SK-N-SH (cell line): ENCODE data around the gene PSD2. TPM values are rescaled to one million over a fixed set of nuclear protein-coding genes. Genes with fewer than 3 reads are reported as not detected.

Experiments
- CTCF ChIA-PET: fragments of 300-600, 350-600 bp; formaldehyde crosslinking; extraction: SDS; loops from one replicate; lab custom pipeline; 2021; lab: Yijun Ruan, JAX
- POLR2A ChIA-PET: fragments of 350-600 bp; sonication (Branson Sonifier 250); formaldehyde crosslinking; extraction: SDS; loops from one replicate; lab custom pipeline; 2020; ENCODE audit warnings: antibody characterized with exemption, inconsistent platforms; lab: Yijun Ruan, JAX
- DNase-seq: peaks from one replicate; pipeline ENCODE4 v3.0.0; 2012
- H2AFZ ChIP-seq: fragments of 200-600 bp; sonication (generic); 2 replicates; pipeline ENCODE4 v1.8.1; 2016; ENCODE audit warnings: antibody characterized with exemption, mild to moderate bottlenecking, low read depth
- H3F3A ChIP-seq: fragments of 200-600 bp; sonication (generic); replicated peaks from 2 replicates; pipeline ENCODE3; 2016; ENCODE audit warnings: antibody characterized with exemption, mild to moderate bottlenecking; ENCODE audit not compliant: insufficient read depth
- H3K27ac ChIP-seq, 2 experiments: fragments of 200-500 bp in 1 of 2; fragments of 200-600 bp in 1 of 2; sonication (Bioruptor generic) in 1 of 2; sonication (generic), shearing (Covaris generic) in 1 of 2; 2 replicates each; pipeline versions ENCODE4 v1.5.1 to v1.6.1; 2014 to 2016; ENCODE audit warnings: low read depth in 2 of 2, inconsistent platforms in 1 of 2, low read length in 1 of 2, mild to moderate bottlenecking in 1 of 2, mixed read lengths in 1 of 2
- H3K27me3 ChIP-seq: fragments of 200-600 bp; sonication (generic), shearing (Covaris generic); 2 replicates; pipeline ENCODE4 v1.6.1; 2016; ENCODE audit warnings: mixed run types; ENCODE audit not compliant: insufficient read depth
- H3K36me3 ChIP-seq, 2 experiments: fragments of 200-500 bp in 1 of 2; fragments of 200-600 bp in 1 of 2; sonication (Bioruptor generic) in 1 of 2; sonication (generic) in 1 of 2; replicated peaks in 1 of 2; 2 replicates each; pipeline versions ENCODE3 to v1.5.1; 2014 to 2016; ENCODE audit warnings: low read length in 1 of 2, mild to moderate bottlenecking in 1 of 2; ENCODE audit not compliant: insufficient read depth in 2 of 2, control insufficient read depth in 1 of 2
- H3K4me1 ChIP-seq, 2 experiments: fragments of 200-500 bp in 1 of 2; fragments of 200-600 bp in 1 of 2; sonication (Bioruptor generic) in 1 of 2; sonication (generic), shearing (Covaris generic) in 1 of 2; 2 replicates each; pipeline versions ENCODE4 v1.5.1 to v1.6.1; 2014 to 2016; ENCODE audit warnings: low read depth in 1 of 2, low read length in 1 of 2, mixed run types in 1 of 2; ENCODE audit not compliant: insufficient read depth in 2 of 2, control insufficient read depth in 1 of 2
- H3K4me2 ChIP-seq: fragments of 200-600 bp; sonication (generic), shearing (Covaris generic); 2 replicates; pipeline ENCODE4 v1.6.1; 2017; ENCODE audit warnings: mixed run types
- H3K4me3 ChIP-seq, 2 experiments: fragments of 200-500 bp in 1 of 2; fragments of 200-600 bp in 1 of 2; sonication (Bioruptor generic) in 1 of 2; sonication (generic), shearing (Covaris generic) in 1 of 2; 2 replicates each; pipeline versions ENCODE4 v1.5.1 to v1.8.1; 2014 to 2016; ENCODE audit warnings: low read depth in 2 of 2, inconsistent platforms in 1 of 2, low read length in 1 of 2, mild to moderate bottlenecking in 1 of 2, mixed read lengths in 1 of 2, moderate library complexity in 1 of 2
- H3K79me2 ChIP-seq: fragments of 200-600 bp; sonication (generic); 2 replicates; pipeline ENCODE4 v1.8.1; 2017; ENCODE audit warnings: mild to moderate bottlenecking; ENCODE audit not compliant: insufficient read depth
- H3K9ac ChIP-seq: fragments of 200-600 bp; sonication (generic); 2 replicates; pipeline ENCODE4 v1.6.1; 2017; ENCODE audit warnings: mixed run types
- H3K9me2 ChIP-seq: fragments of 200-600 bp; sonication (generic); 2 replicates; pipeline ENCODE4 v1.6.1; 2017; ENCODE audit warnings: mixed run types
- H3K9me3 ChIP-seq: fragments of 200-600 bp; sonication (generic); 2 replicates; pipeline ENCODE4 v1.6.1; 2017; ENCODE audit warnings: mixed run types, mild to moderate bottlenecking, moderate library complexity
- H4K20me1 ChIP-seq: fragments of 200-600 bp; sonication (generic); 2 replicates; pipeline ENCODE4 v1.6.1; 2017; ENCODE audit warnings: mild to moderate bottlenecking, mixed run types; ENCODE audit not compliant: insufficient read depth
- CHD2 ChIP-seq: fragments of 150-350 bp; IDR thresholded peaks from 2 replicates; pipeline ENCODE4 v1.6.1; 2018; ENCODE audit warnings: low read length; ENCODE audit not compliant: partially characterized antibody
- CTCF ChIP-seq: fragments of 200-600 bp; sonication (generic); IDR thresholded peaks from 2 replicates; pipeline ENCODE4 v1.6.1; 2017; ENCODE audit warnings: antibody characterized with exemption, mild to moderate bottlenecking, moderate library complexity
- EP300 ChIP-seq, 2 experiments: IDR thresholded peaks; 2 replicates each; pipeline versions ENCODE4 v1.4.0 to v1.6.1; 2012; ENCODE audit warnings: borderline replicate concordance in 1 of 2, low read depth in 1 of 2, low read length in 1 of 2
- EZH2phosphoT487 ChIP-seq: fragments of 200-600 bp; sonication (generic); IDR thresholded peaks from 2 replicates; pipeline ENCODE4 v1.6.1; 2017; ENCODE audit warnings: low read depth, mixed run types, mild to moderate bottlenecking, antibody characterized with exemption, moderate library complexity, borderline replicate concordance
- FOSL2 ChIP-seq: IDR thresholded peaks from 2 replicates; pipeline ENCODE4 v1.4.0; 2012; ENCODE audit warnings: low read depth, mild to moderate bottlenecking, moderate library complexity, borderline replicate concordance
- FOXM1 ChIP-seq: IDR thresholded peaks from 2 replicates; pipeline ENCODE4 v1.4.0; 2012; ENCODE audit warnings: low read depth, mild to moderate bottlenecking
- IRF3 ChIP-seq: fragments of 150-350 bp; IDR thresholded peaks from 2 replicates; pipeline ENCODE4 v1.6.1; 2016; ENCODE audit warnings: mild to moderate bottlenecking, low read depth, low read length
- MXI1 ChIP-seq: IDR thresholded peaks from 2 replicates; pipeline ENCODE4 v1.6.1; 2012; ENCODE audit warnings: mild to moderate bottlenecking, low read depth, low read length, improper control_type of control experiment
- NFIC ChIP-seq: IDR thresholded peaks from 2 replicates; pipeline ENCODE4 v1.4.0; 2012; ENCODE audit warnings: borderline replicate concordance
- NRF1 ChIP-seq: IDR thresholded peaks from 2 replicates; pipeline ENCODE4 v1.6.1; 2012; ENCODE audit warnings: low read depth, mild to moderate bottlenecking, low read length
- RAD21 ChIP-seq: IDR thresholded peaks from 2 replicates; pipeline ENCODE4 v1.6.1; 2012; ENCODE audit warnings: mild to moderate bottlenecking, low read length
- RCOR1 ChIP-seq: fragments of 150-350 bp; IDR thresholded peaks from 2 replicates; pipeline ENCODE4 v1.6.1; 2017; ENCODE audit warnings: antibody characterized with exemption, low read length
- REST ChIP-seq: IDR thresholded peaks from 2 replicates; pipeline ENCODE4 v1.6.1; 2012; ENCODE audit warnings: mild to moderate bottlenecking, low read depth, low read length, moderate library complexity
- RXRA ChIP-seq: IDR thresholded peaks from 2 replicates; pipeline ENCODE4 v1.4.0; 2012; ENCODE audit warnings: low read depth, mild to moderate bottlenecking, borderline replicate concordance
- SIN3A ChIP-seq: IDR thresholded peaks from 2 replicates; pipeline ENCODE4 v1.6.1; 2012; ENCODE audit warnings: low read depth, mild to moderate bottlenecking, low read length, moderate library complexity, borderline replicate concordance
- USF2 ChIP-seq: fragments of 150-350 bp; IDR thresholded peaks from 2 replicates; pipeline ENCODE4 v1.6.1; 2017; ENCODE audit warnings: antibody characterized with exemption, low read length, low read depth, borderline replicate concordance
- YY1 ChIP-seq: IDR thresholded peaks from 2 replicates; pipeline ENCODE4 v1.4.0; 2012; ENCODE audit warnings: low read depth, mild to moderate bottlenecking
- ZBTB33 ChIP-seq: IDR thresholded peaks from 2 replicates; pipeline ENCODE4 v1.4.0; 2012; ENCODE audit warnings: low read depth, borderline replicate concordance
- whole genome bisulfite sequencing: methylation state at CpG from one replicate; pipeline ENCODE4 v1.1.6; 2017; ENCODE audit warnings: low lambda C conversion rate; 5-methylcytosine and 5-hydroxymethylcytosine counted together
- polyA plus RNA-seq, 3 experiments: library from polyadenylated mRNA; depleted of rRNA; stranded (reverse); fragments of >200 nt; gene quantifications; 2 replicates each; pipeline ENCODE4 v1.2.3, GENCODE V29; 2012

The PSD2 gene
- polyA plus RNA-seq, 1 of the 3 experiments (the other 2 are of a cell fraction) = 0.15 TPM

GRCh38 chr5:139748505-139748826 lies 47.1 kb upstream of the PSD2 start:
- no peak overlapping the region for H3K27ac ChIP-seq

More at GRCh38 chr5:139748505-139748826, 47.1 kb upstream of the PSD2 start:
- no peaks in the 10 kb centered on the region for H3K9me3 ChIP-seq
- no peak overlapping the region for H2AFZ ChIP-seq
- H3K9ac ChIP-seq = no peak overlapping the region
- ChIA-PET CTCF (interaction anchor here (1.0 to 1.7 kb wide), 5 partner anchors 10 to 39 kb away, joined by 3 to 5 read pairs (median 4); no protein-coding TSS in a partner anchor), POLR2A (interaction anchor here (1.6 kb wide), 1 partner anchor 39 kb away, joined by 7 read pairs; no protein-coding TSS in a partner anchor)
- no peaks in the 10 kb centered on the region for H4K20me1 ChIP-seq
- WGBS = 91% methylated on average over 23 of the region's 27 CpGs
- no peak overlapping the region for H3K4me3 ChIP-seq
- H3K4me2 ChIP-seq = no peak overlapping the region
- peaks cover 20% of the 10 kb centered on the region for H3F3A ChIP-seq
- DNase-seq = no peak
- peaks cover 38% of the 10 kb centered on the region in 2 experiments; a peak in 3 of 4 replicates for H3K4me1 ChIP-seq
- no peaks in the 10 kb centered on the region for H3K27me3 ChIP-seq
- no peaks in the 10 kb centered on the region for H3K36me3 ChIP-seq
- no peaks in the 10 kb centered on the region for H3K79me2 ChIP-seq
- no peak for TF ChIP-seq RXRA
- TF ChIP-seq USF2 = no peak
- no peak for TF ChIP-seq SIN3A
- TF ChIP-seq RAD21 = no peak
- TF ChIP-seq MXI1 = no peak
- TF ChIP-seq REST = no peak
- no peak for TF ChIP-seq EP300 (IDR thresholded peaks at IDR 0.05; ENCODE audit: borderline replicate concordance in 1 of 2, low read depth in 1 of 2, low read length in 1 of 2)
- no peak for TF ChIP-seq CHD2
- no peak for TF ChIP-seq IRF3
- TF ChIP-seq FOSL2 = no peak
- TF ChIP-seq EZH2phosphoT487 = no peak
- TF ChIP-seq RCOR1 = no peak
- no peak for TF ChIP-seq NRF1
- no peak for TF ChIP-seq CTCF
- no peak for TF ChIP-seq FOXM1
- TF ChIP-seq ZBTB33 = no peak
- no peak for TF ChIP-seq NFIC
- TF ChIP-seq YY1 = no peak
- H3K9me2 ChIP-seq = no peaks in the 10 kb centered on the region
